Activated CD8-positive, alpha-beta memory T cell treated with anti-CD3 and anti-CD28 coated beads, Interleukin-2, amount 50 U/mL, for 24 hours (primary cell): ENCODE results near the gene RTN4RL1.

Source experiments
- DNase-seq: peaks from one replicate; pipeline ENCODE4 v3.0.0-alpha.2; 2020; ENCODE audit errors: extremely low read depth

The RTN4RL1 gene

DNA sequence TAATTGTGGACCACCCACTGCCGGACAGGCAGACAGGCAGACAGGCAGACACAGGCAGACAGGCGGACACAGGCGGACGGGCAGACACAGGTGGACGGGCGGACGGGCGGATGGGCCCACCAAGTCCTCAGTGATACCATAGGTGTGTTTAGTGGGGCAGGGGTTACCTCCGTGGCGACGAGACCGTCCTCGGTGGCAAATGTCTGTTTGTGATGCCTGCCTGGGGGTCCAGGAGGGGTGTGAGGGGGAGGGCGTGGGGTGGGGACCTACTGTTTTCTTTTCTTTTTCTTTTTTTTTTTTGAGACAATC is 76.7 kb downstream of the RTN4RL1 start:
- DNase-seq, result no peak

DNA sequence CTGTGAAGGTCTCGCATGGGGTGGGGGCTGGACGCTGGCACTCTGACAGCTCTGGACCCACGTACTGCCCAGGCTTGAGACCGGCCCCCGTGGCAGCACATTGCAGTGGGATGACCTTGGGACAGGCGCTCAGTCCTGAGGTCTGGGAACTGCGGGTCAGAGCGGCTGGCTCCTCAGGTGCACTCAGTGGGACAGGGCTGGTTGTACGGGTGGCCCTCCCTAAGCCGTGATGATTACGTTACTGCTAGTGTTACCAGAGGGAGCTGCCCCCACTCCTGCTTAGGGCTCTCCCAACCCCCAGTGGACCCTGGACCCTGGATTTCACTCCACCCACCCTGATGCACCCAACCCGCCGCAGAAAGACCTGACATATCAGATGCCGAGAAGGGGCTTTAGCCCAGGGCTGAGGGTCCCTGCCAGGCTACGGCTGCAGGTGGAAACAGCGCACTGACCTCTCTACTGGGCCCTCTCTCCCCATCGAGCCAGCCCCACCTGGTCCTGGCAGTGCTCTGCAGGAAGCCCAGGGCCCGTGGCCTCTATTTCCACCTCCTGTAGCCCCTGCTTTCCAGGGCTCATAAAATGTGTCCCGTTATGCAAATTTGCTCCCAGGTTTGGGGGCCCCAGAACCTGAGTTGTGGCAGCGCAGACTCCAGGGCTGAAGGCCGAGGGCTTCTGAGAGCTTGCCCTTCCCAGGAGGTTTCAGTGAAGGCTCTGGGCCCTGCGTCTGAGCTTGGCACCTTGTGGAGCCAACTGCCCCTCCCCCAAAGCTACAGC is 77.2 kb downstream of the RTN4RL1 start:
- no peak for DNase-seq

DNA sequence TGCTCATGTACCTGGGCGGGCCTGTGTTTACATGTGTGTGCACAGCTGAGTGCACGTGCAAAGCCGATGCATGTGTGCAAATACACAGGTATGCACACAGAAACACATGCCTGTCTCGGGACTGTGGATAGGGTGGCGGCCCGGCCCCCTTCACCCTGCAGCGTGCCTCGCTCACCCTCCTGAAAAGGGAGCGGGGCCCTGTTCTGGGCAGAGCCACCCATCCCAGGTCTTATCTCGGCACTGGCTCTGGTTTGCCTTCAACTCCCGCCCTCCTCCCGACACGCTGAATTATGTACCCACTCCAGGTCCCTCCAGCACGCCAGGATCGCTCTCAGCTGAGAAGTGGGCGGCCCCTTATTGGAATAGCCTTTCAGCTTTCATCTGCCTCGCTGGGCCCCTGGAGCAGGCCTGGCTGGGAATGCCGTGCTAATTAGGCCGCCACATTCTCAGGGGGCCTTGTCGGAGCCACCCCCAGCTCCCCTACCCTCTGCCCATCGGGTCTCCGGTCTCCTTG is 77.8 kb downstream of the RTN4RL1 start:
- DNase-seq, result no peak

DNA sequence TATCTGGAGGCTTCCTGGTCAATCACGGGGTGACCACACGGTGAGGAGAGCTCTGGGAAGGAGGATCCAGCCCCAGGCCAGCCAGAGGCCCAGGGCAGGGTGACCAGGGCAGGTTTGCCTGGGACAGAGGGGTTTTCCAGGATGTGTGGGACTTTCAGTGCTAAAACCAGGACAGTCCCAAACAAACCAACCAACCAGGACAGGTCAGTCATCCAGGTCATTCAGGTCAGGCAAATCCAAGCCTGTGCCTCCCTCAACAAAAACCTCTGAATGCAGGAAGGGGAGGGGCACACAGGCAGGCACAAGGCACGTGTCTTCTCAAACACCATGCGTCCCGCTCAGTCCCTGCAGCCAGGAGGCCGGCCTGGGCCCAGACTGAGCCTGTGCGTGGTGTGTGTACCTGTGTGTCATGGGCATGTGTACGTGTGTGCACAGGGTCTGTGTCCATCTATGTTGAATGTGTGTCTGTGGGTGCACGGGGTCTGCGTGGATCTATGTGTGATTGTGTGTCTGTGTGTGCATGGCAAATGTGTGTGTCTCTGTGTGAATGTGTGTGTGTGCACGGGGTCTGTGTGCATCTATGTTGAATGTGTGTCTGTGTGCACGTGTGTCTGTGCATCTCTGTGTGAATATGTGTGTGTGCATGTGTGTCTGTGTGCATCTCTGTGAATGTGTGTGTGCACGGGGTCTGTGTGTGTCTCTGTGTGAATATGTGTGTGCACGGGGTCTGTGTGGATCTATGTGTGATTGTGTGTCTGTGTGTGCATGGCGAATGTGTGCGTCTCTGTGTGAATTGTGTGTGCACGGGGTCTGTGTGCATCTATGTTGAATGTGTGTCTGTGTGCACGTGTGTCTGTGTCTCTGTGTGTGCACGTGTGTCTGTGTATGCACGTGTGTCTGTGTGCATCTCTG is 78.9 kb downstream of the RTN4RL1 start:
- DNase-seq, result no peak

DNA sequence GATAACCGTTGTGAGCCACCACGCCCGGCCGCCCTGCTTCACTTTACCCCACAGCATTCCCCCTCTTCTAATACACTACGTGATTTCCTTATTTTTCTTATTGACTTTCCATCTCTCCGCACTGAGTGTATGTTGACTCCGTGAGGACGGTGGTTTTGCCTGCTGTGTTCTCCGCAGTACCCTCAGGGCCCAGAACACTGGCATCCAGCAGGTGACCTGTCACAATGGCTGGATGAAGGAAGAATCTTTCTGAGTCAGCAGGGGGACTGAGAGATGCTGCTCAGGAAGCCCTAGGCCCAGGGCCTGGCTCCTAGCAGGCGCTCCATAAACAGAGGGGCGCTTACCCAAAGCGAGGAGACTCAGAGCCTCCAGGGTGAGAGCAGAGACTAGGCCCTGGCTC is 79.5 kb downstream of the RTN4RL1 start:
- DNase-seq, result no peak

DNA sequence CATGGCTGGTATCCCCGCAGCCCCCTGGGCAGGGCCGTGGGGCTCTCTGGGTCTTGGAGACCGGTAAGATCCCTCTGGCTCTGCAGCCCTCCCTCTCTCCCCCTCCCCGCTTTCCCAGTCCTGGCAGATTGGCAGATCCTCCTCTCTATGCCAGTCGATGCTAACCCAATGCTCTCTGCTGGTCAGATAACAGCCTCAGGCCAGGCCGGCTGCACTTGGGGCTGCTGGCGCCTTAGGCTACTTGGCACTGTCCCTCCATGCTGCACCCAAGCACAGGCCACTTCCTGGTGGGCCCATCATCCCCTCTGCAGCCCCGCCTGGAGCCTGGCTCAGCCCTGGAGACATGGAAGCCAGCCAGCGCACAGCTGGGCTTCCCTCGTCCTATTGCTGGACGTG is 81.7 kb downstream of the RTN4RL1 start:
- no peak for DNase-seq

DNA sequence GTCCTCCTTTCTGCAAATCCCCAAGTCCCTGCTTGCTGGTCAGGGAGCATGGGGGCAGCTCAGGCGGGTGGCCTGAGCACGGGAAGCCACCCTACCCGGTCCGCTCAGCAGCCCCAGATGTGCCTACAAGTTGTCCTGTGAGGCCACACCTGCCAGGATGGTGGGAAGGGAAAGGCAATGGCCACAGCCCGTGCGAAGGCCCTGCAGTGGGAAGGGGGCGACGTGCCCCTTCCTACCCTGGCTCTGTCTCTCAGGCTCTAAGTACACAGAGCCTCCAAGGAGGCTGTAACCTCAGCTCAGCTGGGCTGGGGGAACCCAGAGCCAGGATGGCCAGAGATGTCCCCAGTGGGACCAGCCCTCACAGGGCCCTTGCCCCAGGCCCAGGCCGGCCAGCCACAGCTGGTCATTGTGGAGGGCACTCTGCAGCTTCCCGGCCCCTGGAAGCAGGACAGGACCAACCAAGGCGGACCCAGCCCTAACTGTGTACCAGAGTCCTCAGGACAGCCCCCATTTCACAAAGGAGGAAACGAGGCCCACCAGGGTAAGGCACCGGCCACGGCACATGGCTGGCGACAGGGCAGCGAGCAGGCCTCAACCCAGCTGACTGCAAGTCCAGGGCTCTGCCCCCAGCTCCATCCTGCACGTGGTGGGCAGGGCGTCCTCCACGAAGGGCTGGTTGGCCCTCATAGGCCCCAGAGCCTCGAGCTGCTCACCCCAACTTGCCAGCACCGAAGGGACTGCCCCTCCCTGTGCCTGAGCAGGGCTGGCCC is 82.3 kb downstream of the RTN4RL1 start:
- DNase-seq, result no peak

DNA sequence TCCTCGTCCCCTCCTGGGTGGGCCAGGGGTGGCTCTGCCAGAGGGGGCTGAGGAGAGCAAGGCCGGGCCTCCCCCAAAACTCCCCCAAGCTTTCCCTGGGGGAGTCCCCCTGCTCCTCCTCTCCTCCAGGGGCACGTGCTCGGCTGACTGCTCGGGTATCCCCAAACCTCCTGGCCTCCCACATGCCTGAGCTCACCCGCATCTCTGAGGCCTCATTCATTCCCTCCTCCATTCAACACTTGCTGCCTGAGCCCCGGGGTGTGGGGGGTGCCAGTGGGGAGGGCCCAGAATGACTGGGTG is 83.1 kb downstream of the RTN4RL1 start:
- DNase-seq, result no peak

DNA sequence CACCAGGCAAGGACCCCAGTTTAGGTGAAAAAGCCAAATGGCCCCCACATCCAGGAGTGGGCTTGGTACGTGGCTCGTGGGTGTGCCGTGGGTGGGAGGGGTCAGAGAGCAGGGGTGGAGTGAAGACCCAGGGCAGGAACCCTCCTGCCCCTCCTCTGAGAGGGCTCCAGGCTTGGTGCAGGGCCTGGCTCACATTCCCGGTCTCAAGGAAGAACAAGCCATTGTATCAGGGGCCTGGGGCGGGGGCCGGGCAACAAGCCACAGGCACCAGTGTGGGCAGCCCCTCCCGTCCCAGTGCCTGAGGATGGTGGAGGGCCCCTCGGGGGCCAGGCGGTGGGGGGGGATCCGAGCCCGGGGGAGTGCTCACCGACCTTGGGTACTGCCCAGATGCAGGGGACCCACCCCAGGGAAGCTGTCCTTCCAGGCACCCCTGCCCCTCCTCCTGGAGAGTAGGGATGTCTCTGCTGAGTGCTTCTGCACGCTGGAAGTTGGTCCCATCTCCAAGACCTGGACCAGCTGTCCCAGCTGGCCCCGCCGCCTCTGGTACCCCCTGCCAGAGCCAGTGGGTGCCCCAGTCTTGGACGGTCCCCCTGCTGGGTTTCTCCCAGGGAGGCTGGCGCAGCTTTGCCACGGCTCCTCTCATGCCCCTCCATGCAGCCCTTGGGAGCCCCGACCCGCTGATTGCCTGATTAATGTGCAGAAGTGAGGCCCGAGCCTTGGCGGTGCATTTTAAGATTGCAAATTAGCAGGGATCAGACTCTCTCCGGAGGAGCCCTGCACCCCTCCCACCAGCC is 83.7 kb downstream of the RTN4RL1 start:
- DNase-seq, result no peak

DNA sequence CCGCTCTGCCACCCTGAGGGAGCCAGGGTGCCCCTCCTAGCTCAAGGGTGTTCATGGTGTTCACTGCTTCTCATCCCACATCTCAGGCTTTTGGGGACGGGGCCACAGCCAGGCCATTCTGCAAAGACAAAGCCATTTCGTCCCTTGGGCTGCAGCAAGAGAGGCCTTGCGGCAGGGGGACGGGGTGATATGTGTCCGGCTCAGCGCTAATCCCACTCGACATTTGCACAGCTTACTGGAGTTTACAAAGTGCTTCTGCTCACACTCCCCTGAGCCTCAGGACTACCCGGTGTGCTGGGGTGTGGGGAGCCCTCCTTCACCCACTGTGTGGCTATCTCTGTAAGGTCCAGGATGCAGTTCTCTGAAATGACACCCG is 84.3 kb downstream of the RTN4RL1 start:
- DNase-seq, result no peak

DNA sequence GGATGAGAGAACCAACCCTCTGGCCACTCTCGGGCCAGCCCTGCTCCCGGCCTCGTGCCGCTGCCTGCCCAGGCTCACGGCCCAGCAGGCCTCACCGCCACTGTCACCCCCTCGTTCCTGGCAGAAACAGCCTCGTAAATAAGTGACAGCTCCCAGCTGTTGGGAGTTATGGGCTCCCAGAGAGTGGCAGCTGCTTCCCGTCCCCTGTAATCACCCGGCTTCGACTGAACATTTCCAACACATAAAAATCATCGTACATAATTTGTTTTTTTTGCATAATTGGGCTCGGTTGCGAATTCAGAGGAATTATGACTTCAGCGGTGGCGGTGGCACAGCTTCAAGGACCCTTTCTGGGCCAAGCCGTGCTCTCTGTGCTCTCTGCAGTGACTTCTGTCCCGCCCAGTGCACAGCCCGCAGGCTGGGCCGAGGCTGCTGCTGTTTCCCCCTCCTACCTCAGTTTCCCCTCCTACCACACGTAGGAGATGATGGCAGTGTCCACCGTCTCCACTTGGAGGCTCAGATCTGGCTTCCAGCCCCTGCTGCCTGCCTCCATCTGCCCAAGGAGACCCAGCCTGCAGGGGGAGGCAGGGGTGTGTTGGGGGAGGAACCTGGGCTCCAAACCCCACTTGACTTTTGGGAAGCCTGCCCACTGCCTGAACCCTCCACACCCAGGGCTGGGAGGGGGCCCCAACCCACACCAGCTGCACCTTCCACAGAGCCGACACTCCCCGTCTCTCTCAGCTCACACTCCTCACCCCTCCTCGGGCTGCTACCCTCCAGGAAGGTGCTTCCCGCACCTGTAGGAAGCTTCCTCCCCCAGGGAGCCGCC is 84.9 kb downstream of the RTN4RL1 start:
- DNase-seq, result no peak

DNA sequence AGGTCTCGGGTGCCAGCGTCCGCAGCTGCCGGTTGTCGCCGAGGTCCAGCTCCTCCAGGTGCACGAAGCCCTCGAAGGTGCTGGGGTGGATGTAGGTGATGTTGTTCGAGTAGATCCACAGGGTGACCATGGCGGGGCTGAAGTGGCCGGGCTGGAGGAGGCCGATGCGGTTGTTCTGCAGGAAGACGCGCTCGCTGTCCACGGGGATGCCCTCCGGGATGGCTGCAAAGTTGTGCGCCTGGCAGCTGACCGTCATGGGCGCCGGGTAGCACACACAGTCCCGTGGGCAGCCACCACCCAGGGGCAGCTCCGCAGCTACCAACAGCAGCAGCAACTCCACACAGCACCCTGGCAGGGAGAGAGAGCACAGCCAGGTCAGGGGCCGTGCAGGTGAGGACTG is 87.7 kb downstream of the RTN4RL1 start:
- no peak for DNase-seq

DNA sequence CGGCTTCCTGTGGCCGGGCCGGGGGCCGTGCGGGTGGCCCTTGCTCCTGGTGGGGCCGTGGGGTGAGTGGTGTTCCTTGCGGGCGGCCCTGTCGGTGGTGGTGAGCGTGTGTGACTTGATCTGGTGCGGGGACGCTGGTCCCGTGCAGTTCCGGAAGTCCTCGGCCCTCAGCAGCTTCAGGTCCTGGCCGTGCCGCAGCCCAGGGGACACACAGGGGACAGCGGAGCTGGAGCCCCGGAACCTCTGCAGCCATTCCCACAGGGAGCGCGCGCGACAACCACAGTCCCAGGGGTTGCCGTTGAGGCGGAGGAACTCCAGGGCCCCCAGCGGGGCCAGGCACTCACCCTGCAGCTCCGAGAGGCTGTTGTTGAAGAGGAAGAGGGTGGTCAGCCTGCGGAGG is 88.4 kb downstream of the RTN4RL1 start:
- no peak for DNase-seq

DNA sequence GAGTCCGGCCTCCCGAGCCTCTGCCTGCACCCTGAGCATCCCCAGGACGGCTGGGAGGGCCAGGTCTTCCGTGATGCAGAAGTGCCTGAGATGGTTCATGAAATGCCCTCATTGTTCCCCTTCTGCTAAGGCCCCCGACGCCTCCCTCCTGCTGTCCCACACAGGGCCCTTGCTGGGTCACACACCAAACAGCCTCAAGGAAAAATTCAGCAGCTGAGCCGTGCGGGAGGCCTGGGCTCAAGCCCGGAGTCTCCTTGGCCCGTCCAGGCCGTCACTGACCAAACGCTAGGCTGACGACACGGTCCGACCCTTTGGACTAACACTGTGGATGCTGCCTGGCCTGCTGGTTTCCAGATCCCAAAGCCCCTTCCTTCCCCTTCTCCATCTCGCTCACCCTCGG is 90.2 kb downstream of the RTN4RL1 start:
- no peak for DNase-seq

DNA sequence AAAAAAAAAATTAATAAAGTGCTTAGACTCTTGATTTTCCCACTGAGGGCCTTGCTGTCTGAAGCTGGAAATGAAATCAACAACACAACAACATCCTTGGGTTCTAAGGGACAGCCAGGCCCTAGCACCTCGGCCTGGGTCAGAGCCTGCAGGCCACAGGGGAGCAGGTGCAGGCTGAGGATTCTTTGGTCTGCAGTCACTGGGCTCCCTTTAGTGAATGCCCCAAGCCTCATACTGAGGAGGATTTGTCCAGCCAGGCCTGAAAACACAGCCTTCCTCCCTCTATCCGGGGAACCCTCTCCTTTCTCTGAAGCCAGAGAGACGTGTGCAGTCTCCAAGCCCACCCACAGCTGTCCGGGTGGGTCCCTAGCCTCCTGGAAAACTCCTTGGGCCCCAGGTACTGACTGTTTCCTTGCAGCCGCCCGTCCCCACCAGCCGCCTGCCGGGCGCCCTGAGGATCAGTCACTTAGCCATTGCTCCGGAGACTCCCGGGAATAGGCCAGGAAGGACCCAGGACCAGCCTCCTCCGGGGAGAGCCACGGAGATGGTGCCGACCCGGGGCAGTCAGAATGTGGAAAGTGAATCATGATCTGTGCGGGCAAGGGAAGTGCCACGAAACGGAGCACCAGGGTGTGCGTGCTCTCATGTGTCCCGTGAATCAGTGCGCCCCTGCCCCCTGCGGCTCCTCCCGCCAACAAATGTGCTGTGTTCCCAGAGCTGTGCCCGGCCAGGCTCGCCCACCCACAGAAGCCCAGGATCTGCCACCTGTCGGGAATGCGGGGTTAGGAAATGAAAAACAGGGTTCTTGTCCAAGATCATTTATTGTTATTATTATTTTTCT is 91.0 kb downstream of the RTN4RL1 start:
- no peak for DNase-seq

DNA sequence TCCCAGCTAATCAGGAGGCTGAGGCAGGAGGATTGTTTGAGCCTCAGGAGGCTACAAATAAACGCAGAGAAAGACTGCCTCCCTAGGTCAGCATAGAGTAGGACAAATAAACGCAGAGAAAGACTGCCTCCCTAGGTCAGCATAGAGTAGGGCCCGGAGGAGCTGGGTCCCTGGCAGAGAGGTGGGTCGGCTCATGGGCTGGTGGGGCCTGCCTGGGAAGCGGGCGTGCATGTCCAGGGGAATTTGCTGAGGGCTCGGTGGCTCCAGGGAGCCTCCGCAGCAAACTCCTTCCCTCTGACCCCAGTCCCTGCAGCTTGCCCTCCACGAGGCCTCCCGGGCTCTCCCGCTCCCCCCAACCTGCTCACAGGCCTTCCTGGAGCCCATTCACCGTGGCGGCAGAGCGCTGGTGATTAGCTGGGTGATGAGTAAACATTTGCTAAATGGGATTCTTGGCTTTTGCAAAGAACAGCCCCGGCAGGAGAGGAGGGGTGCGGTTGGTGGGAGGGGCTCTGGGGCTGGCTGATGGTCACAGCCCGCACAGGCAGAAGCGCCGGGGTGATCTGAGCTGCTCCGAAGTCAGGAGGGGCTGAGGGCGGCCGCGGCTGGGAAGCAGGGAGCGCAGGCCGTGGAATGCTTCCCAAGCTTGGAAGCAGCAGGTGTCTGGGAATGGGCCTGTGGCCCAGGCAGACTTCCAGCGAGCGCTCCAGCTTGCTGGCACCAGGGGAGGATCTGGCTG is 93.1 kb downstream of the RTN4RL1 start:
- DNase-seq, result no peak

DNA sequence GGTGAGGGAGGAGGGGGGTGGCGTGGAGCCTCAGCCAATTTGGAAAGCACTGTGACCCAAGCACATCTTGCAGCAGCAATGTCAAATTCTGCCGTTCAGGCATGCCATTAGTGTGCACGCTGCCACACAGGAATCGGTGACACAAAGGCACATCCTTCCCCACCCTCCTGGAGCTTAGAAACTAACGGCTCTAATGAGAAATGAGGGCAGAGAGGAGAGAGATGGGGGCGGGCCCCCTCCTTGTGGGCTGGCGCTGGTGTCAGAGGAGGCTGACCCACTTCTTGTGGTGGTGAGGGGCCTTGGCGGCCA is 94.8 kb downstream of the RTN4RL1 start:
- DNase-seq, result no peak

DNA sequence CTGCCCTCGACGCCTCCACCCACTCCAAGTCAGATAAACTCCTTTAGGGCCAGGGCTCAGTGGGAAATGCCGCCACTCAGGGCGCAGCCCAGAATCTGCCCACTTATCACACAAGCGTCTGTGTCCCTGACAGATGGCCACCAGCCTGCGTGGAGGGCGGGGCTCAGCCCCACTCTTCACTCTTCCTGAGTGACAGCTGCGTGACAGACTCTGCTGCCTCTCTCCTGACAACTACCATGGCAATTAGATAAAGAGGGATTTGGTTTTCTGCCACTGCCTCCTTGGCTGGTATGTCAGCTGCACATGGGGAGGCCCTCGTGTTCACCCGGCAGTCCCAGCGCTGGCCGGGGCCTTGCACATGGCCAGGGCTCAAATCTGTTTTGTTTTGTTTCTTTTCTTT is 96.2 kb downstream of the RTN4RL1 start:
- no peak for DNase-seq

DNA sequence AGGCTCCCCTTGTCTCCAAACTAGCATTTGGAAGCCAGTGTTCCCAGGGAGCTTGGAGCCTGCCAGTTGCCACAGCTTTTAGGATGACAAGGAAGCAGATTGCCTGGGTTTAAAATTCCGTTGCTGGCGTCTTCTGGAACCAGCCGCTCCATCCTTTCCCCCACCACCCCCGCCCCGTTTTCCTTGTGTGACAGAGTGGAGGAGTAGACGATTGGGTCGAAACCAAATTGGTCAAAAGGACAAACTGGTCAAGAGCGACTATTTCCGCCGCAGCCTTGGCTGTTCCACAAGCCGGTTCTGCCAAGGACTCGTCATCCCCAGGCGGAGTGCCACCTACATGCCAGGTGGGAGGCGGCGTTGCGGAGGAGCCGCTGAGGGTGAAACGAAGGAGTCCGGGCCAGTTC is 104.2 kb downstream of the RTN4RL1 start:
- no peak for DNase-seq
